Caco-2 (cell line): ENCODE data around the gene CACNA1D. TPM values are rescaled to one million over a fixed set of nuclear protein-coding genes. Genes with fewer than 3 reads are reported as not detected.

Experiments used
- BruUV-seq: library from RNA; stranded (reverse); fragments of 400-500 nt; replicated peaks from 2 replicates; lab custom pipeline; 2021; lab: Mats Ljungman, UMichigan
- CTCF ChIA-PET: fragments of 300-600 bp; sonication (Branson Sonifier 250); formaldehyde crosslinking; loops from one replicate; lab custom pipeline; 2022; ENCODE audit warnings: antibody characterized with exemption; lab: Charles Lee
- POLR2A ChIA-PET: fragments of 300-600 bp; sonication (Branson Sonifier 250); formaldehyde crosslinking; loops from one replicate; lab custom pipeline; 2022; ENCODE audit warnings: antibody characterized with exemption; lab: Charles Lee
- DNase-seq, 2 experiments: peaks; one replicate each; pipeline versions ENCODE4 v3.0.0 to v3.0.0-alpha.2; 2020 to 2022
- H3K27me3 ChIP-seq: replicated peaks from 2 replicates; pipeline ENCODE4 v1.6.0; 2011; ENCODE audit warnings: low read length; ENCODE audit not compliant: control insufficient read depth, insufficient read depth
- H3K36me3 ChIP-seq: 2 replicates; pipeline ENCODE4 v1.5.1; 2011; ENCODE audit warnings: low read length; ENCODE audit not compliant: control insufficient read depth, insufficient read depth
- H3K4me1 ChIP-seq: fragments of 250-450 bp; sonication (Bioruptor Pico); 2 replicates; pipeline ENCODE4 v1.5.1; 2020; ENCODE audit warnings: mild to moderate bottlenecking
- H3K4me3 ChIP-seq: 2 replicates; pipeline ENCODE4 v1.5.1; 2011; ENCODE audit warnings: low read depth, mild to moderate bottlenecking, control low read depth, low read length
- H3K9me3 ChIP-seq: fragments of 250-450 bp; sonication (Bioruptor Pico); 2 replicates; pipeline ENCODE4 v1.5.1; 2020; ENCODE audit warnings: mild to moderate bottlenecking, moderate library complexity
- H3K27ac Mint-ChIP-seq: one replicate; pipeline ENCODE4 v1.8.0; 2022; ENCODE audit warnings: mixed read lengths; ENCODE audit not compliant: unreplicated experiment
- H3K27me3 Mint-ChIP-seq: one replicate; pipeline ENCODE4 v1.8.0; 2022; ENCODE audit warnings: mixed read lengths; ENCODE audit not compliant: insufficient read depth, unreplicated experiment
- H3K36me3 Mint-ChIP-seq: one replicate; pipeline ENCODE4 v1.8.0; 2022; ENCODE audit warnings: mild to moderate bottlenecking, mixed read lengths; ENCODE audit not compliant: insufficient read depth, unreplicated experiment
- H3K4me1 Mint-ChIP-seq: one replicate; pipeline ENCODE4 v1.8.0; 2022; ENCODE audit warnings: low read depth, mixed read lengths; ENCODE audit not compliant: unreplicated experiment
- H3K4me3 Mint-ChIP-seq: one replicate; pipeline ENCODE4 v1.8.0; 2022; ENCODE audit warnings: mild to moderate bottlenecking, moderate library complexity, mixed read lengths; ENCODE audit not compliant: unreplicated experiment
- H3K9me3 Mint-ChIP-seq: one replicate; pipeline ENCODE4 v1.8.0; 2022; ENCODE audit warnings: mixed read lengths; ENCODE audit not compliant: unreplicated experiment
- intact Hi-C: fragments of 100-400 bp; cut with micrococcal nuclease; formaldehyde crosslinking; loops from one replicate; pipeline ENCODE4 v1.10.0; 2022; ENCODE audit not compliant: unreplicated experiment
- total RNA-seq: library from RNA; stranded (reverse); gene quantifications from 2 replicates; pipeline ENCODE4 v1.2.3, GENCODE V29; 2022
- TF ChIP-seq, protein P1 (sequence below), 2 experiments: fragments of 200-600 bp in 1 of 2; IDR thresholded peaks; 1 replicate in 1 of 2; 2 replicates in 1 of 2; pipeline versions ENCODE4 v1.5.1 to v1.8.0; 2011 to 2022; ENCODE audit warnings: antibody characterized with exemption in 1 of 2, control low read depth in 1 of 2, inconsistent platforms in 1 of 2, low read depth in 1 of 2, low read length in 1 of 2, mild to moderate bottlenecking in 1 of 2, moderate library complexity in 1 of 2; ENCODE audit not compliant: insufficient read depth in 1 of 2, severe bottlenecking in 1 of 2, unreplicated experiment in 1 of 2

Gene CACNA1D
- total RNA-seq, 1 experiment from 2014 or later: 13.3 TPM

DNA sequence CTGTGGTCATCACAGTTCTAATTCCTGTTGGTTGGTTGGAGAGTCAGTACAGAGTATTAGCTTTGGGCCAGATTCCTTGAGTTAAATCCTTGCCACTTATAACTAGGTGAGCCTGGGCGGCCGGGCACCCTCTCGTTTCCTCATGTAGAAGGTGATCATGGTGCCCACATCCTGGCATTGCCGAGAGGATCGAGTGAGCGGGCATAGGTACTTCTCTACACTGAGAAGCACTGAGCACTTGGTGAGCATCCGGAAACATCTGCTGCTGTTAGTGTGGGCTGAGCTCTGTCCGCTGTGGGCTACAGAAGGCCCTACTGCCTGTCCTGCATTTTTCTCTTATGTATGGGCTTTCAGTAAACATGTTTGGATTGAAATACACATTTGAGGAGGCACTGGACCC is 96.2 kb downstream of the CACNA1D start:
- no peaks in the 10 kb centered on the region for H3K9me3 ChIP-seq
- no peak overlapping the region for H3K4me3 Mint-ChIP-seq
- no peak for DNase-seq
- H3K4me1 ChIP-seq: no peaks in the 10 kb centered on the region
- H3K4me1 Mint-ChIP-seq: no peaks in the 10 kb centered on the region
- no peak overlapping the region for H3K4me3 ChIP-seq
- H3K9me3 Mint-ChIP-seq: no peaks in the 10 kb centered on the region
- H3K36me3 Mint-ChIP-seq: no peaks in the 10 kb centered on the region
- intact Hi-C loops: no loop called here
- TF ChIP-seq, protein P1, sequence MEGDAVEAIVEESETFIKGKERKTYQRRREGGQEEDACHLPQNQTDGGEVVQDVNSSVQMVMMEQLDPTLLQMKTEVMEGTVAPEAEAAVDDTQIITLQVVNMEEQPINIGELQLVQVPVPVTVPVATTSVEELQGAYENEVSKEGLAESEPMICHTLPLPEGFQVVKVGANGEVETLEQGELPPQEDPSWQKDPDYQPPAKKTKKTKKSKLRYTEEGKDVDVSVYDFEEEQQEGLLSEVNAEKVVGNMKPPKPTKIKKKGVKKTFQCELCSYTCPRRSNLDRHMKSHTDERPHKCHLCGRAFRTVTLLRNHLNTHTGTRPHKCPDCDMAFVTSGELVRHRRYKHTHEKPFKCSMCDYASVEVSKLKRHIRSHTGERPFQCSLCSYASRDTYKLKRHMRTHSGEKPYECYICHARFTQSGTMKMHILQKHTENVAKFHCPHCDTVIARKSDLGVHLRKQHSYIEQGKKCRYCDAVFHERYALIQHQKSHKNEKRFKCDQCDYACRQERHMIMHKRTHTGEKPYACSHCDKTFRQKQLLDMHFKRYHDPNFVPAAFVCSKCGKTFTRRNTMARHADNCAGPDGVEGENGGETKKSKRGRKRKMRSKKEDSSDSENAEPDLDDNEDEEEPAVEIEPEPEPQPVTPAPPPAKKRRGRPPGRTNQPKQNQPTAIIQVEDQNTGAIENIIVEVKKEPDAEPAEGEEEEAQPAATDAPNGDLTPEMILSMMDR (IDR thresholded peaks at IDR 0.05; ENCODE audit: insufficient read depth in 1 of 2, low read depth in 1 of 2, low read length in 1 of 2, severe bottlenecking in 1 of 2, unreplicated experiment in 1 of 2): no peak
- H3K27ac Mint-ChIP-seq: no peak overlapping the region
- H3K36me3 ChIP-seq: no peaks in the 10 kb centered on the region; the same call in 1 of the 2 replicates
- no peaks in the 10 kb centered on the region for H3K27me3 ChIP-seq
- H3K27me3 Mint-ChIP-seq: no peaks in the 10 kb centered on the region
- ChIA-PET POLR2A (no interaction called here), CTCF (no interaction called here)
- BruUV-seq: no TSS peak

DNA sequence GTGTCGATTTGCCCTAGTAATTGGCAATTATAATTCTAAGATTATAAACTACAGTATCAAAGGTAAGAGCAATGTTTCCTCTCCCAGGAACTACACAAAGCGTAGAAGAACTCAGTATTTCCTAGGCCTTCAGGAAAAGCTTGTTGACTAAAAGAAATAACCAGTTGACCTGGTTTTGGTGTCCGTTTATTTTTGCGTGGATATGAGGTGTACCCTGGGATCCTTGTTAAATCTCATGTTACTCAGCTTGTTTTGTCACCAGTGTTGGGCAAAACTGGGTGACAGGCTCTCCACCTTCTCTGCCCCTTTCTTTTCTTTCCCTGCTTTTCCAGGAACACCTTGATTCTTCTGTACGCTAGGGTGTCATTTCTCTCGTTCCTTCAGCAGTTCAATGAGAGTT is 97.2 kb downstream of the CACNA1D start:
- Mint-ChIP-seq H3K27ac (peak overlapping the region; percentile 4), H3K27me3 (no peaks in the 10 kb centered on the region), H3K4me3 (no peak overlapping the region), H3K9me3 (no peaks in the 10 kb centered on the region), H3K36me3 (no peaks in the 10 kb centered on the region), H3K4me1 (no peaks in the 10 kb centered on the region)
- TF ChIP-seq, protein P1 (IDR thresholded peaks at IDR 0.05; ENCODE audit: insufficient read depth in 1 of 2, low read depth in 1 of 2, low read length in 1 of 2, severe bottlenecking in 1 of 2, unreplicated experiment in 1 of 2): no peak
- ChIA-PET CTCF (no interaction called here), POLR2A (no interaction called here)
- DNase-seq: no peak
- H3K4me3 ChIP-seq: no peak overlapping the region
- intact Hi-C loops: no loop called here
- H3K9me3 ChIP-seq: no peaks in the 10 kb centered on the region
- H3K27me3 ChIP-seq: no peaks in the 10 kb centered on the region
- no peaks in the 10 kb centered on the region for H3K4me1 ChIP-seq
- BruUV-seq: no TSS peak
- H3K36me3 ChIP-seq: no peaks in the 10 kb centered on the region; the same call in 1 of the 2 replicates

DNA sequence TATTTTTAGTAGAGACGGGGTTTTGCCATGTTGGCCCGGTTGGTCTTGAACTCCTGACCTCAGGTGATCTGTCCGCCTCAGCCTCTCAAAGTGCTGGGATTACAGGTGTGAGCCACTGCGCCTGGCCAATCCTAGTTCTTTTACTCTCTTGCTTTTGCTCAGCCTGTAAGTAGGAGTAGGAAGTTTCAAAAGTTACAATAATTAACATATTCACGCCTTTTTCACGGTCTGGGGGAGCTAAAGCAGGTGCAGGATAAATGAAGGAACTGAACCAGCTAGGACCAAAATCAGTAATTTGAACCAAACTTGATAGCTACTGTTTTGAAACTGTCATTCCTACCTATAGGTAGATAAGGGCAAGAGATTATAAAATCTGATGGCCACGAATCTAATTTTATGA is 98.5 kb downstream of the CACNA1D start:
- H3K4me3 ChIP-seq: no peak overlapping the region
- no TSS peak for BruUV-seq
- Mint-ChIP-seq H3K4me1 (no peaks in the 10 kb centered on the region), H3K9me3 (no peaks in the 10 kb centered on the region), H3K27ac (no peak overlapping the region), H3K36me3 (no peaks in the 10 kb centered on the region), H3K4me3 (no peak overlapping the region), H3K27me3 (no peaks in the 10 kb centered on the region)
- intact Hi-C loops: no loop called here
- TF ChIP-seq, protein P1 (IDR thresholded peaks at IDR 0.05; ENCODE audit: insufficient read depth in 1 of 2, low read depth in 1 of 2, low read length in 1 of 2, severe bottlenecking in 1 of 2, unreplicated experiment in 1 of 2): no peak
- H3K36me3 ChIP-seq: no peaks in the 10 kb centered on the region; the same call in 1 of the 2 replicates
- ChIA-PET CTCF (no interaction called here), POLR2A (no interaction called here)
- no peaks in the 10 kb centered on the region for H3K27me3 ChIP-seq
- no peaks in the 10 kb centered on the region for H3K9me3 ChIP-seq
- H3K4me1 ChIP-seq: 0 out of 2 replicates have a peak, but pooled peaks cover 6% of the 10 kb centered on the region
- DNase-seq: no peak
